GM18951 (cell line): ENCODE data around the gene SERINC5.
"Not testable (repeated sequence)": the region's sequence is repeated elsewhere in the genome, so short reads cannot be mapped to it uniquely, and the experiment has no call there.

ENCODE experiments used
- POLR2A ChIP-seq: IDR thresholded peaks from 4 replicates; pipeline ENCODE4 v1.6.1; 2011; ENCODE audit warnings: mild to moderate bottlenecking; ENCODE audit not compliant: insufficient read length, insufficient read depth; ENCODE audit errors: extremely low read depth
- in situ Hi-C: fragments of 300-500 bp; cut with MboI; formaldehyde crosslinking; loops from one replicate; pipeline ENCODE4 v1.12.0; 2022; ENCODE audit warnings: low sequenced_read_pairs, mixed read lengths, inconsistent platforms; ENCODE audit not compliant: unreplicated experiment

SERINC5 gene

GRCh38 chr5:80181618-80182211 is 74.1 kb downstream of the SERINC5 start:
- in situ Hi-C loops, result no loop called here

GRCh38 chr5:80177236-80177635 is 78.6 kb downstream of the SERINC5 start:
- TF ChIP-seq POLR2A, result no peak
- in situ Hi-C loops, result no loop called here

More at GRCh38 chr5:80181618-80182211, 74.1 kb downstream of the SERINC5 start:
- no peak for TF ChIP-seq POLR2A

GRCh38 chr5:80175337-80175736 is 80.5 kb downstream of the SERINC5 start:
- in situ Hi-C loops, result no loop called here
- TF ChIP-seq POLR2A, result no peak

GRCh38 chr5:80174790-80175189 is 81.1 kb downstream of the SERINC5 start:
- TF ChIP-seq POLR2A, result no peak

GRCh38 chr5:80172067-80172695 is 83.7 kb downstream of the SERINC5 start:
- in situ Hi-C loops, result no loop called here
- TF ChIP-seq POLR2A, result no peak

More at GRCh38 chr5:80174790-80175189, 81.1 kb downstream of the SERINC5 start:
- in situ Hi-C loops, result no loop called here

GRCh38 chr5:80170117-80170535 is 85.7 kb downstream of the SERINC5 start:
- TF ChIP-seq POLR2A, result no peak
- in situ Hi-C loops, result no loop called here

GRCh38 chr5:80168388-80169028 is 87.3 kb downstream of the SERINC5 start:
- TF ChIP-seq POLR2A, result no peak
- in situ Hi-C loops, result no loop called here

- in situ Hi-C loops, result no loop called here
- TF ChIP-seq POLR2A, result no peak
These were observed 90.4 kb downstream of the SERINC5 start for GRCh38 chr5:80165452-80165851.

GRCh38 chr5:80161165-80161564 is 94.7 kb downstream of the SERINC5 start:
- in situ Hi-C loops, result no loop called here
- no peak for TF ChIP-seq POLR2A

DNA sequence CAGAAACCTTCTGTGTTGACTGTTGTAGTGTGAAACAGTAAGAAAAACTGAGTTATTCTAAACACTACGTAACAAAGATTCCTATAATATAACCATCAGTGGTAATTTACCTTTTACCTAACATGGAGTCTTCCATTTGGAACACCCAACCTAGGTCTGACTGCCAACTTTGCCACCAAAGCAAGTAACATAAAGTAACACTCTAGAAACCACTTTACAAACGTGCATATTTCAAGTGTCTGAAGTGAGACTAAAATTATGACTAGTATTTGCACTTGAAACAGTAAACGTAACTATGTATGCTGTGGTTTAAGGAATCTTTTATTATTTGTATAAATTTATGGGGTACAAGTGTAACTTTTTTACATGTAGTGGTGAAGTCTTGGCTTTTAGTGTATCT is 95.6 kb downstream of the SERINC5 start:
- in situ Hi-C loops, result no loop called here

GRCh38 chr5:80159133-80159815 is 96.6 kb downstream of the SERINC5 start:
- no peak for TF ChIP-seq POLR2A
- in situ Hi-C loops, result no loop called here

More for the DNA sequence above, 95.6 kb downstream of the SERINC5 start:
- TF ChIP-seq POLR2A, result no peak

DNA sequence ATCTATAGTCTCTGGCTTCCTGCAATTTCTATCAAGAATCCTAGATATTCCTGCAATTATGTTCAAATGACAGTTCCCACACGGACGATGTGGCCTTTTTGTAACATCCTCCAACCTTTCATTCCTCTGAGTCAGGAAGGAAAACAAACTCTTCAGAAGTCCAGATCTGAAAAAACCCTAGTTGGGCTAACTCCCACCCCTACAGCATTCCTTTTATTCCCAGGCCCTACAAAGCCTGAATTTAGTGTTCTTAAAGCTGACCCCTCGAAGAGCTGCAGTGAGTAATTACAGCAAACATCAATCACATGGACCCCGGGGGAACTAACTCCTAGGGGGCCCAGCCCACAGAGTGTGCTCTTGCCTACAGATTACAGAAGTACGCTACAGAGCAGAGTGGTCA is 99.7 kb downstream of the SERINC5 start:
- in situ Hi-C loops, result no loop called here
- no peak for TF ChIP-seq POLR2A

DNA sequence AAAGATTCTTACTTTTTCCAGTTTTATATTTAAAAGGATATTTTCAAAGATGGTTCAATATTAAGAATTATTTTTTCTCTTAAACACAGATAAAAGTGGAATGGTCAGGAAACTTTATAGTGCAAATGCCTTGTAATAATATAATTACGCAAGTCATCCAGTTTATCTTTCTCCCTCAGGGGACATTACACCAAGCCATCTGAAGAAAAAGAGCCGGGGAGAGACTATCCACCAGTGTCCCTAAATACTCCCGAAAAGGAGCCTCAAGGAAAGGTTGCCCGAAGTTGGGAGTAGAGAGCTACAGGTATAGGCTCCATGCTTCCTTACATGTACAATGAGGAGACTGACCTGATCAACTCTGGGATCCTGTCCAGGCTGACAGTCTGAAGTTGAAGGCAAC is 101.1 kb downstream of the SERINC5 start:
- TF ChIP-seq POLR2A, result no peak
- in situ Hi-C loops, result no loop called here

- in situ Hi-C loops, result not testable (repeated sequence)
These were observed 101.6 kb downstream of the SERINC5 start for GRCh38 chr5:80154289-80154688.

- TF ChIP-seq POLR2A, result no peak
- in situ Hi-C loops, result no loop called here
These were observed 102.2 kb downstream of the SERINC5 start for GRCh38 chr5:80153586-80154126.
